Brain microvascular endothelial cell (primary cell): Measurements from ENCODE around the gene ERP44.
"Not testable (repeated sequence)": the region's sequence is repeated elsewhere in the genome, so short reads cannot be mapped to it uniquely, and the experiment has no call there.

Source experiments
- DNase-seq: peaks from one replicate; pipeline ENCODE4 v3.0.0-alpha.2; 2020
- H3K27ac ChIP-seq: fragments of 250-450 bp; sonication (Bioruptor Pico); 2 replicates; pipeline ENCODE4 v1.5.1; 2020; ENCODE audit warnings: mild to moderate bottlenecking, moderate library complexity
- H3K27me3 ChIP-seq: fragments of 250-450 bp; sonication (Bioruptor Pico); replicated peaks from 2 replicates; pipeline ENCODE4 v1.5.1; 2020; ENCODE audit warnings: mild to moderate bottlenecking
- H3K36me3 ChIP-seq: fragments of 250-450 bp; sonication (Bioruptor Pico); replicated peaks from 2 replicates; pipeline ENCODE4 v1.5.1; 2020; ENCODE audit warnings: mild to moderate bottlenecking
- H3K4me3 ChIP-seq: 2 replicates; pipeline ENCODE4 v1.5.1; 2011; ENCODE audit warnings: low read depth, mild to moderate bottlenecking, control low read depth, low read length, moderate library complexity
- in situ Hi-C: cut with HindIII; loops from 2 replicates; pipeline ENCODE4 v1.10.0; 2017; ENCODE audit warnings: low sequenced_read_pairs, low pct_ligation_motif_present
- TF ChIP-seq, protein P1 (sequence below): IDR thresholded peaks from 2 replicates; pipeline ENCODE4 v1.5.1; 2011; ENCODE audit warnings: low read depth, mild to moderate bottlenecking, moderate library complexity, low read length, control low read depth, inconsistent platforms; ENCODE audit errors: missing control alignments

ERP44 gene

DNA sequence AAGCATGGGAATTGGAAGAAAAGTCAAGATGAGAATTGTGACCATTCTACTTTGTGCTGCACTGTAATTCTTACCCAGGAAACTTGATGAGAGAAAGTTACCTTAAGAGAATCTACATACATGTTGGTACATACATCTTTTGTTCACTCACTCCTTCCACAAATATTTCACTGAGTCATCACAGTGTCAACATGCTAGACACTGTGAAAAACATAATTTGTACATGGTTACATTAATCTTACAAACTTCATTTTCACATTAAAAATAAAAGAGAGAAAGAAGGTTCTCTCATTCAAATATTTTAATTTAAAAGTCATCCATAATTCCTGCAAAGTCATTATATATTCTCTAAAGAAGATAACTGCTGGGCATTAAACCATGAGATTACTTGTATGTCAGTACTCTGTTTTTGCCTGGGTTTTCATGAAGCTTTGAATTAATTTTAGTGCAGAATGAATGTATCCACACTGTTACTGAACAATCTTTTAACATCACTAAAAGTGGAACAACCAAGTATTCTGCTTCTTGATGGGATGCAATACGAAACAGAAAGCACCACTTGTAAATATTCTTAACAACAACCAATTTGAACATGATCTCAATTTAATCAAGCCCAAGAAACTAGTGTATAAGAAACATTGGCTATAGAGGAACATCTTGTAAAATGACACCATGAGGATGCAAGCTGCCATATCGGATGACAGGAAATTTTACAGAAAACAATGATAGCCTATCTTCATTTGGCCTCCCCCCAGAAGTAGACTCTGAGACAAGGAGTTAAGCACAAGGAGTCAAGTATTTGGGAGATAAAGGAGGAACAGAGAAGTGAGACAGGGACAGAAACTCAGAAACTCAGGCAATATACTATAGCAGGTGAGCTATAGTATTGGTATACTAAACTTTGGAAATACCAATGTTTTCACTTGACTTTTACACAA is 28.4 kb downstream of the ERP44 start:
- in situ Hi-C loops = no loop called here
- Histone ChIP-seq H3K27ac (no peak overlapping the region), H3K36me3 (no peaks in the 10 kb centered on the region), H3K4me3 (no peak overlapping the region), H3K27me3 (no peaks in the 10 kb centered on the region)
- TF ChIP-seq, protein P1, sequence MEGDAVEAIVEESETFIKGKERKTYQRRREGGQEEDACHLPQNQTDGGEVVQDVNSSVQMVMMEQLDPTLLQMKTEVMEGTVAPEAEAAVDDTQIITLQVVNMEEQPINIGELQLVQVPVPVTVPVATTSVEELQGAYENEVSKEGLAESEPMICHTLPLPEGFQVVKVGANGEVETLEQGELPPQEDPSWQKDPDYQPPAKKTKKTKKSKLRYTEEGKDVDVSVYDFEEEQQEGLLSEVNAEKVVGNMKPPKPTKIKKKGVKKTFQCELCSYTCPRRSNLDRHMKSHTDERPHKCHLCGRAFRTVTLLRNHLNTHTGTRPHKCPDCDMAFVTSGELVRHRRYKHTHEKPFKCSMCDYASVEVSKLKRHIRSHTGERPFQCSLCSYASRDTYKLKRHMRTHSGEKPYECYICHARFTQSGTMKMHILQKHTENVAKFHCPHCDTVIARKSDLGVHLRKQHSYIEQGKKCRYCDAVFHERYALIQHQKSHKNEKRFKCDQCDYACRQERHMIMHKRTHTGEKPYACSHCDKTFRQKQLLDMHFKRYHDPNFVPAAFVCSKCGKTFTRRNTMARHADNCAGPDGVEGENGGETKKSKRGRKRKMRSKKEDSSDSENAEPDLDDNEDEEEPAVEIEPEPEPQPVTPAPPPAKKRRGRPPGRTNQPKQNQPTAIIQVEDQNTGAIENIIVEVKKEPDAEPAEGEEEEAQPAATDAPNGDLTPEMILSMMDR = no peak
- DNase-seq = no peak

DNA sequence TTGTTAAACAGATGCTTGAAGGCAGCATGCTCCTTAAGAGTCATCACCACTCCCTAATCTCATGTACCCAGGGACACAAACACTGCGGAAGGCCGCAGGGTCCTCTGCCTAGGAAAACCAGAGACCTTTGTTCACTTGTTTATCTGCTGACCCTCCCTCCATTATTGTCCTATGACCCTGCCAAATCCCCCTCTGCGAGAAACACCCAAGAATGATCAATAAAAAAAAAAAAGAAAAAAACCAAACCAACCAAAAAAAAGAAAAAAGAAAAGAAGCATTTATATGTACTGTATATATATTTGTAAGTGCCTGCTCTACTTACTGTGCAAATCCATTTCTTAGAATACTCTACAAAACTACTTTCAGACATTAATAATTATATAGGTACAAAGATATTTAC is 29.7 kb downstream of the ERP44 start:
- H3K27ac ChIP-seq, DNase-seq, H3K4me3 ChIP-seq, H3K27me3 ChIP-seq, H3K36me3 ChIP-seq, in situ Hi-C loops: not testable (repeated sequence)

DNA sequence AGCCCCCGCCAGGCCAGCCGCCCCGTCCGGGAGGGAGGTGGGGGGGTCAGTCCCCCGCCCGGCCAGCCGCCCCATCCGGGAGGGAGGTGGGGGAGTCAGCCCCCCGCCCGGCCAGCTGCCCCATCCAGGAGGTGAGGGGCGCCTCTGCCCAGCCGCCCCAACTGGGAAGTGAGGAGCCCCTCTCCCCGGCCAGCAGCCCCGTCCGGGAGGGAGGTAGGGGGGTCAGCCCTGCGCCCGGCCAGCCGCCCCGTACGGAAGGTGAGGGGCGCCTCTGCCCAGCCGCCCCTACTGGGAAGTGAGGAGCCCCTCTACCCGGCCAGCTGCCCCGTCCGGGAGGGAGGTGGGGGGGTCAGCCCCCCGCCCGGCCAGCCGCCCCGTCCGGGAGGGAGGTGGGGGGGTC is 30.8 kb downstream of the ERP44 start:
- H3K36me3 ChIP-seq, H3K27ac ChIP-seq, DNase-seq, H3K27me3 ChIP-seq, H3K4me3 ChIP-seq, in situ Hi-C loops: not testable (repeated sequence)

DNA sequence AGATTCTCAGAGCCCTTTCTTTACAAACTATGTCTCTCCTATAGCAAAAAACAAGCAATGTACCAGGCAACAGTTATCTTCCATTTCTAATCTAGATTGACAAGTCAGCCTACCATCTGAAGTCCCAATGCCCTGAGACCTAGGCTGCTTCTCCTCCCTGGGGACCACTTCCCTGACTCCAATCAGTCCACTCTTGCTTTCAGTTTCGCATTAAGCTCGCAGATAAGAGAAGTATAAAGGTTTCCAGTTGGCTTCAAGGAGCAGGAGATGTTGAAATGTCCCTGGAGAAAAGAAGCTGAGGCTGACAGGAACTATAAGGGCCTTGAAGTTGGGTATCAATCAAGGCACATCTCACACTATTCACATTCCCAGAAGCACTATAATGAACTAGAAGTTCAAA is 32.3 kb downstream of the ERP44 start:
- peak; percentile 66 for DNase-seq
- in situ Hi-C loops = no loop called here
- H3K27me3 ChIP-seq = no peaks in the 10 kb centered on the region
- H3K27ac ChIP-seq = no peak overlapping the region
- H3K36me3 ChIP-seq = no peaks in the 10 kb centered on the region
- TF ChIP-seq, protein P1 = no peak
- H3K4me3 ChIP-seq = no peak overlapping the region

DNA sequence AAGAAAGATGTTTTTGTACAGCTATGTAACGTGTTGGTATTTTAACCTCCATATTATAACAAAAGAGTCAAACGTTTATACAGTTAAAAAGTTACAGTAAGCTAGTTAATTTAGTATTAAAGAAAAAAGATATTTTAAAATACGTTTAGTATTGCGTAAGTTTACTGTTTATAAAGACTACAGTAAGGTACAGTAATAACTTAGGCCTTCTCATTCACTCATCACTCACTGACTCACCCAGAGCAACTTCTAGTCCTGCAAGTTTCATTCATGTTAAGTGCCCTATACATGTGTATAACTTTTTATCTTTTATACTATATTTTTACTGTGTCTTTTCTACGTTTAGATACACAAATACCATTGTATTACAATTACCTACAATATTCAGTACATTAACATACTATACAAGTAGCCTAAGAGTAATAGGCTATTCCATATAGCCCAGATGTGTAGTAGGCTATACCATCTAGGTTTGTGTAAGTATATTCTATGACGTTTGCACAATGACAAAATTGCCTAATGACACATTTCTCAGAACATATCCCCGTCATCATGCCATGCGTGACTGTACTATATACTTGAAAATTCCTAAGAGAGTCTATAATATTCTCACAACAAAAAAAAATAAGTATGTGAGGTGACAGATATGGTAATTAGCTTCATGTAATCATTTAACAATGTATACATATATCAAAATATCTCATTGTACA is 33.8 kb downstream of the ERP44 start:
- Histone ChIP-seq H3K4me3 (no peak overlapping the region), H3K36me3 (no peaks in the 10 kb centered on the region), H3K27me3 (no peaks in the 10 kb centered on the region), H3K27ac (no peak overlapping the region)
- DNase-seq = peak; percentile 79
- in situ Hi-C loops = no loop called here
- TF ChIP-seq, protein P1 = no peak

DNA sequence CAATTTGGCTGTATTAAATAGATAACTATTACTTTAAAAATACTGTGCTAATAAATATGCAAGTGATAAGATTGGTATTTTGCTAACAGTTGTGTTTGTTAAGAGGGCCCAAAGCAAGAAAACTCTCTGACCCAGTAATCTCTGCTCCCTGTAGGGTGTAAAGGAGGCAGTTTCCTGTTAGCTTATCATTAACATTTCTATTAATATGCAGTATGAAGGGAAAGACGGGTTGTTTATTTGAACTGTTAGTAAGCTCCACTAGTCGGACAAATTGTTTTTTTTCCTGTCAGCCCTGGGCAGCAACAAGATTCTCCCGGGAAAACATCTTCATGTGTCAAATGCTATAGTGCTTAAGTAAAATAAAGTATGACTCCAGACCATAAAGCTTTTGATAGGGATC is 35.6 kb downstream of the ERP44 start:
- TF ChIP-seq, protein P1 = no peak
- no peak overlapping the region for H3K4me3 ChIP-seq
- in situ Hi-C loops = no loop called here
- no peak overlapping the region for H3K27ac ChIP-seq
- H3K27me3 ChIP-seq = no peaks in the 10 kb centered on the region
- H3K36me3 ChIP-seq = no peaks in the 10 kb centered on the region
- no peak for DNase-seq

DNA sequence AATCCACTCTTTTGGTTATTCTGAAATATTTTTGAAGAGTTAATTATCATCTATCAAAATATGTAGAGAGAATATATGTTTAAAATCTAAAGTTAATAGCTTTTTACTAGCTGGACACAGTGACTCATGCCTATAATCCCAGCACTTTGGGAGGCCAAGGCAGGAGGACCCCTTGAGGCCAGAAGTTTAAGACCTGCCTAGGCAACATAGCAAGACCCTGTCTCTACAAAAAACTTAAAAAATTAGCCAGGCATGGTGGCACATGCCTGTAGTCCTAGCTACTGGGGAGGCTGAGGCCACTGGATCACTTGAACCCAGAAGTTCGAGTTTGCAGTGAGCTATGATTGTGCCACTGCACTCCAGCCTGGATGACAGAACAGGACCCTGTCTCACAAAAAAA is 36.1 kb downstream of the ERP44 start:
- H3K4me3 ChIP-seq, in situ Hi-C loops, H3K27ac ChIP-seq, DNase-seq, H3K36me3 ChIP-seq, H3K27me3 ChIP-seq: not testable (repeated sequence)
